Panc1 (cell line): ENCODE results near the gene RASSF7. TPM values are rescaled to one million over a fixed set of nuclear protein-coding genes. Genes with fewer than 3 reads are reported as not detected.
A peak's percentile ranks its signal among the peaks of the same experiment; 100 is the strongest.

Experiments used
- ATAC-seq: fragments of 200-7000 bp; cut with Tn5 transposase; 2 replicates; pipeline ENCODE4 v1.9.1; 2020; ENCODE audit warnings: mild to moderate bottlenecking, moderate library complexity
- BruUV-seq: library from RNA; stranded (reverse); fragments of 400-500 nt; replicated peaks from 2 replicates; lab custom pipeline; 2021; lab: Mats Ljungman, UMichigan
- CTCF ChIA-PET: fragments of 300-600 bp; sonication (Branson Sonifier 250); formaldehyde crosslinking; loops from one replicate; lab custom pipeline; 2022; ENCODE audit warnings: antibody characterized with exemption; lab: Charles Lee
- POLR2A ChIA-PET: fragments of 300-600 bp; sonication (Branson Sonifier 250); formaldehyde crosslinking; loops from one replicate; lab custom pipeline; 2022; ENCODE audit warnings: antibody characterized with exemption; lab: Charles Lee
- DNase-seq: peaks from one replicate; pipeline ENCODE4 v3.0.0-alpha.2; 2010; ENCODE audit warnings: low read depth, low spot score
- H3K27ac ChIP-seq: 2 replicates; pipeline ENCODE4 v1.5.1; 2011; ENCODE audit warnings: mild to moderate bottlenecking, low read length, inconsistent platforms
- H3K27me3 ChIP-seq: fragments of 200-500 bp; sonication (Bioruptor generic); 2 replicates; pipeline ENCODE4 v1.6.0; 2014; ENCODE audit warnings: low read length, inconsistent platforms; ENCODE audit not compliant: control insufficient read depth, insufficient read depth
- H3K36me3 ChIP-seq: fragments of 200-500 bp; sonication (Bioruptor generic); 2 replicates; pipeline ENCODE4 v1.5.1; 2014; ENCODE audit warnings: inconsistent platforms, mild to moderate bottlenecking, low read length, moderate library complexity; ENCODE audit not compliant: control insufficient read depth, insufficient read depth
- H3K4me1 ChIP-seq: 2 replicates; pipeline ENCODE4 v1.5.1; 2011; ENCODE audit warnings: inconsistent platforms, mild to moderate bottlenecking, low read length, moderate library complexity; ENCODE audit not compliant: control insufficient read depth, insufficient read depth
- H3K4me3 ChIP-seq, 2 experiments: 2 replicates each; pipeline ENCODE4 v1.5.1; 2011 to 2012; ENCODE audit warnings: low read depth in 2 of 2, low read length in 2 of 2, mild to moderate bottlenecking in 2 of 2, inconsistent platforms in 1 of 2, moderate library complexity in 1 of 2
- H3K9me3 ChIP-seq: fragments of 200-500 bp; sonication (Bioruptor generic); 2 replicates; pipeline ENCODE4 v1.5.1; 2014; ENCODE audit warnings: low read depth, mild to moderate bottlenecking, inconsistent platforms, low read length, moderate library complexity; ENCODE audit not compliant: control insufficient read depth, insufficient read depth
- CTCF ChIP-seq: fragments of 450-650 bp; IDR thresholded peaks from 2 replicates; pipeline ENCODE4 v1.5.1; 2017; ENCODE audit warnings: mild to moderate bottlenecking
- POLR2AphosphoS5 ChIP-seq: IDR thresholded peaks from 2 replicates; pipeline ENCODE4 v1.6.1; 2012; ENCODE audit warnings: mild to moderate bottlenecking, low read depth, low read length, moderate library complexity
- REST ChIP-seq, 2 experiments: IDR thresholded peaks; 2 replicates each; pipeline ENCODE4 v1.6.1; 2011 to 2012; ENCODE audit warnings: low read depth in 2 of 2, control low read depth in 1 of 2, low read length in 1 of 2, mild to moderate bottlenecking in 1 of 2, moderate library complexity in 1 of 2; ENCODE audit not compliant: insufficient read depth in 1 of 2
- SIN3A ChIP-seq: IDR thresholded peaks from 2 replicates; pipeline ENCODE4 v1.6.1; 2012; ENCODE audit warnings: low read depth, mild to moderate bottlenecking, low read length, moderate library complexity, borderline replicate concordance; ENCODE audit not compliant: insufficient read depth
- TCF7L2 ChIP-seq: IDR thresholded peaks from 2 replicates; pipeline ENCODE4 v1.6.1; 2011; ENCODE audit warnings: mild to moderate bottlenecking, low read depth, low read length, inconsistent platforms
- in situ Hi-C: cut with HindIII; loops from 2 replicates; pipeline ENCODE4 v1.10.0; 2016; ENCODE audit warnings: low sequenced_read_pairs, low pct_unique_long_range_greater_than_20kb
- intact Hi-C: fragments of 100-400 bp; cut with micrococcal nuclease; formaldehyde crosslinking; loops from one replicate; pipeline ENCODE4 v1.10.0; 2022; ENCODE audit not compliant: unreplicated experiment
- total RNA-seq: library from RNA; stranded (reverse); gene quantifications from one replicate; pipeline ENCODE4 v1.2.1, GENCODE V29; 2021; ENCODE audit not compliant: unreplicated experiment

RASSF7 gene
- total RNA-seq, 1 experiment from 2014 or later = 81.8 TPM

- ChIA-PET POLR2A (no interaction called here), CTCF (no interaction called here)
- no peaks in the 10 kb centered on the region for H3K9me3 ChIP-seq
- peaks cover 24% of the 10 kb centered on the region for H3K36me3 ChIP-seq
- no peaks in the 10 kb centered on the region for H3K4me1 ChIP-seq
- no TSS peak for BruUV-seq
- ATAC-seq (no peak), DNase-seq (no peak)
- no peak overlapping the region for H3K4me3 ChIP-seq
- intact Hi-C loops (no loop called here), in situ Hi-C loops (no loop called here)
- no peak overlapping the region for H3K27ac ChIP-seq
- H3K27me3 ChIP-seq = no peaks in the 10 kb centered on the region
- TF ChIP-seq REST (IDR thresholded peaks at IDR 0.05; ENCODE audit: insufficient read depth in 1 of 2, low read depth in 2 of 2, low read length in 1 of 2) = no peak
- no peak for TF ChIP-seq POLR2AphosphoS5
- no peak for TF ChIP-seq SIN3A
- TF ChIP-seq CTCF = no peak
- TF ChIP-seq TCF7L2 = no peak
These were observed 44.7 kb downstream of the RASSF7 start for GRCh38 chr11:605286-606129.

- in situ Hi-C loops = no loop called here
- ATAC-seq (peak; percentile 55), DNase-seq (no peak)
- intact Hi-C loops = no loop called here
- 0 out of 4 replicates have a peak, but pooled peaks of 1 of the 2 experiments have one; percentile 21 for TF ChIP-seq REST (IDR thresholded peaks at IDR 0.05; ENCODE audit: insufficient read depth in 1 of 2, low read depth in 2 of 2, low read length in 1 of 2)
- no peak for TF ChIP-seq TCF7L2
- Histone ChIP-seq H3K27ac (no peak overlapping the region), H3K36me3 (peaks cover 29% of the 10 kb centered on the region), H3K27me3 (no peaks in the 10 kb centered on the region), H3K4me1 (no peaks in the 10 kb centered on the region), H3K9me3 (no peaks in the 10 kb centered on the region), H3K4me3 (no peak overlapping the region)
- ChIA-PET POLR2A (no interaction called here), CTCF (no interaction called here)
- no TSS peak for BruUV-seq
These were observed 45.5 kb downstream of the RASSF7 start for GRCh38 chr11:606245-606644.
